ENCODE measurements around the gene TMEM59L.

DNA sequence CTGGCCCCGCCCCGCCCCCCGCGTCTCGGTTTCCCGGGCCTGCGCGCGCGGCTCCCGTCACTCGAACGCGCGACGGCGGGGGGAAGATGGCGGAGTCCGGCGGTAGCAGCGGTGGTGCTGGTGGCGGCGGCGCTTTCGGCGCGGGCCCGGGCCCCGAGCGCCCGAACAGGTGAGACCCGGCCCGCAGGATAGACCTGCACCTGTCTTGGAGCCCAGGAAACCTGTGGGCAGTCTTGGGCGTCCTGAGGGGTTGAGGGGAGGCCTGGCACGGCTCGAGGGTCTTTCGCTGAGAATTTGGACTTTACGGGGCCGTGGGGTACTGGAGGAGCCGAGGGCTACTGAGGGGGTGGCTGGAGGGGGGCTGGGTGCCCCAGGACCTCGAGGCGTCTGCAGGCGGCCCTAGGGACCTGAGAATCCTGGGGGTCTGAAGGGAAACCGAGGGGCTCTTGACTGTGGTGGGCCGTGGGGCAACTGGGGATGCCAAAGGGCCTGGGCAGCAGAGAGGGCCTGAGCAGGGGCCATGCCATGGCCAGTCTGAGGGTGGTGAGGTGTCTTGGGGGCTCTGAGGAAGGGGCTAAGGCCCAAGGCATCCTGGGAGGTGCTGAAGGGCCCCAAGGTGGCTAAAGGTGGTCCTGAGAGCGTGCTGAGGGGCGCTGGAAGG, 24.4 kb downstream of the TMEM59L start, which contains the start of gene KLHL26:
- TF ChIP-seq, protein P1, sequence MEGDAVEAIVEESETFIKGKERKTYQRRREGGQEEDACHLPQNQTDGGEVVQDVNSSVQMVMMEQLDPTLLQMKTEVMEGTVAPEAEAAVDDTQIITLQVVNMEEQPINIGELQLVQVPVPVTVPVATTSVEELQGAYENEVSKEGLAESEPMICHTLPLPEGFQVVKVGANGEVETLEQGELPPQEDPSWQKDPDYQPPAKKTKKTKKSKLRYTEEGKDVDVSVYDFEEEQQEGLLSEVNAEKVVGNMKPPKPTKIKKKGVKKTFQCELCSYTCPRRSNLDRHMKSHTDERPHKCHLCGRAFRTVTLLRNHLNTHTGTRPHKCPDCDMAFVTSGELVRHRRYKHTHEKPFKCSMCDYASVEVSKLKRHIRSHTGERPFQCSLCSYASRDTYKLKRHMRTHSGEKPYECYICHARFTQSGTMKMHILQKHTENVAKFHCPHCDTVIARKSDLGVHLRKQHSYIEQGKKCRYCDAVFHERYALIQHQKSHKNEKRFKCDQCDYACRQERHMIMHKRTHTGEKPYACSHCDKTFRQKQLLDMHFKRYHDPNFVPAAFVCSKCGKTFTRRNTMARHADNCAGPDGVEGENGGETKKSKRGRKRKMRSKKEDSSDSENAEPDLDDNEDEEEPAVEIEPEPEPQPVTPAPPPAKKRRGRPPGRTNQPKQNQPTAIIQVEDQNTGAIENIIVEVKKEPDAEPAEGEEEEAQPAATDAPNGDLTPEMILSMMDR (IDR thresholded peaks at IDR 0.05): no peak
- TF ChIP-seq POLR2A (IDR thresholded peaks at IDR 0.05) (peak in 2 of 4 donors; percentile 42 to 76), EP300 (IDR thresholded peaks at IDR 0.05) (no peak), POLR2AphosphoS5 (IDR thresholded peaks at IDR 0.05) (peak; percentile 30 to 91)
